Ovary (tissue), 3 donors: ENCODE results near the gene TMEM63A.
A peak's percentile ranks its signal among the peaks of the same experiment; 100 is the strongest.

Source experiments
- EP300 ChIP-seq: sonication (generic); formaldehyde crosslinking; IDR thresholded peaks from one replicate; pipeline ENCODE4 v1.6.1; 2017; ENCODE audit warnings: antibody characterized with exemption
- TF ChIP-seq, protein P1 (sequence below), 3 donors: fragments of 450-650 bp in 2 of 3; fragments of 200-600 bp in 1 of 3; IDR thresholded peaks; one replicate each; pipeline versions ENCODE4 v1.5.1 to v1.8.0; 2016 to 2022; ENCODE audit warnings: antibody characterized with exemption in 3 of 3, mild to moderate bottlenecking in 1 of 3
- donor health status: DM: no; HTN: no; CAD: no.

DNA sequence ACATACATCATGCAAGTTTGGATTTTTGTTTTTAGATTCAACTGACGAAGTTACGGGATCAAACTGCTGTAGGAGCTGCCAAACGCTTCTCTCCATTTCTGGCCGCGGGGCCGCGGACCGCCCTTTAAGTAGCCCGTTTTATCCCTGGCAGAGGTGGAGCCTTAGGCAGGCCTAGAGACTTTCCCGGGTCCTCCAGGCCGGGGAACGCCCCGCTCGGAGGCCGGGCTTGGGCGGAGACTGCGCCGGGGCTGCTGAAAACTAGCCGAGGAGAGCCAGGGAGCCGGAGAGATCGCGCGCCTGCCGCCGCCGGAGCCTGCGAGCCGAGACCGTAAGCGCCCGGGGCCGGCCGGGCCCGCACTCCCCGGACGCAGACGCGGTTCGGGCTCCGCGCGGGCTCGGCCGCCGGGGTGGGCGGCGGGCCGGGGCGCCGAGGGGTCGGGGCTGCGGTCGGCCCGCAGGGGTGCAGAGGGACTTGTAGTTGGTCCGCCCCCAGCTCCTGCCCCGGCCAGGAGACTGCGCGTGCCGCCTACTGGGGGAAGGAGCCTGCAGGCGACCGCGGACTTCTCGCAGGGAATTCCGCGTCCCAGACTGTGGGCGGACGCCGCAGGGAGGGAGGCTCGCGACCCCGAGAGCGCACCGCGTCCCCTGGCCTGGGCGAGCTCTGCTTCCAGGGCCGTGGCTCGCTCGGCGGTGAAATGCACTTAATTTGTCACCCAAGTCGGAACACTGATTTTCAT lies 72.2 kb downstream of the TMEM63A start, which contains the start of gene EPHX1:
- TF ChIP-seq EP300, result no peak
- TF ChIP-seq, protein P1, sequence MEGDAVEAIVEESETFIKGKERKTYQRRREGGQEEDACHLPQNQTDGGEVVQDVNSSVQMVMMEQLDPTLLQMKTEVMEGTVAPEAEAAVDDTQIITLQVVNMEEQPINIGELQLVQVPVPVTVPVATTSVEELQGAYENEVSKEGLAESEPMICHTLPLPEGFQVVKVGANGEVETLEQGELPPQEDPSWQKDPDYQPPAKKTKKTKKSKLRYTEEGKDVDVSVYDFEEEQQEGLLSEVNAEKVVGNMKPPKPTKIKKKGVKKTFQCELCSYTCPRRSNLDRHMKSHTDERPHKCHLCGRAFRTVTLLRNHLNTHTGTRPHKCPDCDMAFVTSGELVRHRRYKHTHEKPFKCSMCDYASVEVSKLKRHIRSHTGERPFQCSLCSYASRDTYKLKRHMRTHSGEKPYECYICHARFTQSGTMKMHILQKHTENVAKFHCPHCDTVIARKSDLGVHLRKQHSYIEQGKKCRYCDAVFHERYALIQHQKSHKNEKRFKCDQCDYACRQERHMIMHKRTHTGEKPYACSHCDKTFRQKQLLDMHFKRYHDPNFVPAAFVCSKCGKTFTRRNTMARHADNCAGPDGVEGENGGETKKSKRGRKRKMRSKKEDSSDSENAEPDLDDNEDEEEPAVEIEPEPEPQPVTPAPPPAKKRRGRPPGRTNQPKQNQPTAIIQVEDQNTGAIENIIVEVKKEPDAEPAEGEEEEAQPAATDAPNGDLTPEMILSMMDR (IDR thresholded peaks at IDR 0.05), result peak in 2 of 3 donors; percentile 21 to 57
